G401 (cell line): ENCODE measurements around the gene YPEL1. TPM values are rescaled to one million over a fixed set of nuclear protein-coding genes. Genes with fewer than 3 reads are reported as not detected.
"Not testable (repeated sequence)": the region's sequence is repeated elsewhere in the genome, so short reads cannot be mapped to it uniquely, and the experiment has no call there.

ENCODE experiments used
- DNase-seq: peaks from one replicate; pipeline ENCODE4 v3.0.0-alpha.2; 2015; ENCODE audit warnings: low spot score
- in situ Hi-C: cut with HindIII; loops from 2 replicates; pipeline ENCODE4 v1.10.0; 2016; ENCODE audit warnings: low sequenced_read_pairs, mixed read lengths
- total RNA-seq: library from RNA; depleted of rRNA; stranded (reverse); fragments of >200 nt; shearing (Covaris generic); gene quantifications from 2 replicates; pipeline ENCODE4 v1.2.3, GENCODE V29; 2014

YPEL1 gene
- total RNA-seq, 1 experiment from 2014 or later, result 0.14 TPM

DNA sequence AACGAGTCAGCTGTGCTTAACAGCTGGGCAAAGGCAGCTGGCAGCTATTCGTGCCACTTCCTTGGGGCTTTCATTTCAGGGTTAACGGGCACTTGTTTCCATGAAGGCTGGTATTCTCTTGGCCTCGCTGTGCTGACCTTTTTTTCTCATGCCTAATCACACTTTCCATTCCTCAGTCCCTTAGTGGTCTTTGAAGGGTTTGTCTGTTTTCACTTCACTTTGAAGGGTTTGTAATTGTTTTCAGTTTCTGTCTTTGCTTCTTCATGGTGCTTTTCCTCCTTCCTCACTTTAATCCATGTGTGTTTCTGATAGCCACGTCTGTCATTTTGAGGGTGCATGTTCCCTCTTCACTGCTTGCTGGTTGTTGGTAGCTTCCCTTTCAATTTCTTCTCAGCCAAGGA lies 45.2 kb downstream of the YPEL1 start:
- in situ Hi-C loops, result no loop called here
- no peak for DNase-seq

DNA sequence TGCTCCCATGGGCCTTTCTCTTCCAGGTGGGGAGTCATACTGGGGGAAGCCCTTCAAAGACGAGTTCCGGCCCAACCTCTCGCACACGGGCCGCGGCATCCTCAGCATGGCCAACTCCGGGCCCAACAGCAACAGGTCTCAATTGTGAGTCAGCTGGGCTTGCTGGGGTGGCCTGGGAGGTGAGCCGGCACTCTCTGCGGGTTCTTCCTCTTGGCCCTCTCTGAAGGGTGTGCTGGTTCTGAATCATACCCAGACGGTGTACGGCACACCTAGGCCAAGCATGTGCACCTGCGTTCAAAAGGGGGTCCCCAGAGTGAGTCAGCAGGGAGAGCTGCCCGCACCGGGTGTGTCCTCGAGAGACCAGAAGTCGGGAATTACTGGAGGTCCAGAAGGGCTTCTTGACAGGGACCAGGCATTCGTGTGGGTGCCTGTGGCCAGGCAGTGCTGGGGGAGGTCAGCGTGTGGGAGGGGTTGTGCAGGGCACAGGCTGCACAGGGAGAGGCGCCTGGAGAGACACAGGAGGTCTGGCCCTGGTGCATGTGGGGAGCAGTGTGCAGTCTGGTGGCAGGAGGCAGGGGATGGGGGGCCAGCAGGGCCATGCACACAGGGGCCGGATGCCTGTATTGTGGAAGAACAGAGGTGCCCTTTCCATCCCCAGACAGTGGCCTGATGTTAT lies 46.8 kb downstream of the YPEL1 start:
- in situ Hi-C loops, result no loop called here
- DNase-seq, result no peak

DNA sequence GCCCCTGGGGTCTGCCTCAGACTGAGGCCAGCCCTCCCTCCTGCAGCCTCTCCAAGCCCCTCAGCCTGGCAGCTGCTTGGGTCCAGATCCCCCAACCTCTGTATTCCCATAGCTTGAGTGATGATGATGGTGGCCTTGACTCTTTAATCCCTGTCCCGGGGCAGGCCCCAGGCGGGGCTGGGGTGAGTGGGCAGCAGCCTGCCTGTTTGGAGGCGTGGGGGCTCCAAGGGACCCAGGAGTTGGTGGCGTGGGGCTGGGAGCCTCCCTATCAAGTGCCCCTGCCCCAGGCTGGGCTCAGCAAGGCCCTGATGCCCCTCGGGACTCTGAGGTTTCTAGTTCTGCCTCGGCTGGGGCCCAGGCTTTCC lies 47.3 kb downstream of the YPEL1 start:
- in situ Hi-C loops, result no loop called here

DNA sequence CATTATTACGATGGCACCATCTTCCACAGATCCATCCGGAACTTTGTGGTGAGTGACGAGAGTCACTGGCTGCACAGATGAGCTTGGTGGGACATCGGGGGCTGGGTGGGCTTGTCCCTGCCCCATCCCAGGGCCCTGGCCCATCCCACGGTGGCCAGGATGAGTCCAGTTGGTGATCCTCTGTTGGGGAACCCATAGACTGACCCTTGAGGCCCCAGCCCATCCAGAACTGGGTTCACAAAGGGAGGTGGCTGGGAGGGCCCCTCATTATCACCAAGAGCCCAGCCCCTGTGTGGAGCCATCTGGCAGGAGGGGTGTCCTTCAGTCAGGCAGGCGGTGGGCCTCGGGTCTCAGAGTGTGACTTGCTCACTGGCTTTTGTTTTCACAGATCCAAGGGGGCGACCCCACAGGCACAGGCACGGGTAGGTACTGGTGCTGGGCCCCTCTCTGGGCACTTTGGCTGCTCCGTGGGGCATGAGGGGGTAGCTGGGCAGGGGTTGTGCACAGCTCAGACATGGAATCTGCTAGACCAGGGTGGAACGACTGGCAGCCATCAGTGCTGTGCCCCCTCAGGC lies 47.8 kb downstream of the YPEL1 start:
- no peak for DNase-seq
- in situ Hi-C loops, result no loop called here

More for the DNA sequence above, 47.3 kb downstream of the YPEL1 start:
- no peak for DNase-seq

DNA sequence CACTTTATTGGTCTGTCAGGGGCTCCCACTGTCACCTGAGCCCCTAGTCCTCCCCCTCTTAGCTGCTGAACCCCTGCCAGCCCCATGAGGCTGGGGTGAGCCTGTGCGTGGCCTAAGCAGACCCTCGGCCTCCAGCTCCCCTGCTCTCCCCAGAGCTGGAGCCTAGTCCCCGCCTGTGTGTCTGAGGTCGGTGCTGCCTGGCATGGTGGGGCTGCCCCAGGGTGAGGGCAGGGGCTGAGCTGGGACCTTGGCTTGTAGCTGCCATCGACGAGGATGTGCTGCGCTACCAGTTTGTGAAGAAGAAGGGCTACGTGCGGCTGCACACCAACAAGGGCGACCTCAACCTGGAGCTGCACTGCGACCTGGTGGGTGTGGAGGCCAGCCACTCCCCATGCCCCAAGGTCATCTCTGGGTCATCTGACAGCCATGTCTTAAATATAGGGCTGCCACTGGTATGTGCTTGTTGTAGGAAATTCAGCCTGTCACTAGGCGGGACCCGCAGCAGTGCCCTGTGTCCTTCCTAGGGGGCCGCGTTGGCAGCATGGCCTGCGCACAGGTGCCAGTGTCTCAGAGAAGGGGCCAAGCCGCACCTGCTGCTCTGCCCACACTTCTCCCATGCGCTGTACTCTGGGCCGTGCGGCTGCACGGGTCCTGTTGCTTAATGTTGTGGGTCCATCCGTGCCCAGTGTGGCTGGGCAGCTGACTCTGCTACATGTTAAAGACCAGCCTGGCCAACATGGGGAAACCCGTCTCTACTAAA lies 48.8 kb downstream of the YPEL1 start:
- DNase-seq, result no peak
- in situ Hi-C loops, result no loop called here

DNA sequence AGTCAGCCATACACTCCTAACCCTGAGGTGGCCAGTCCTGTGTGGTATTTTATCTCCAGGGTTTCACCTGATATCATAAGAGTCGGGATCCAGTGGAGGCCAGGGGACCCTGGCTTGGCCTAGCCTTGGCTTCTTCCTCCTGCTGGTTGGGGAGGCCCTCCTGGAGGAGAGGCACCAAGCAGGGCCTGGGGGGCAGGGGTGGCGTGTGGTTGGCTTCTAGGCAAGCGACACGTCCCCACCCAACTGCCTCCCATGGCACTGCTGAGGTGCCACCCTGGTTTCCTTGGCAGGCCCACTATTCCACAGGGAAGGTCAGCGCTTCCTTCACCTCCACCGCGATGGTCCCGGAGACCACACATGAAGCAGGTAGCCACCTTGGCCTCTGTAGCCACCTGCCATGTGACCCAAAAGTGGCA lies 49.4 kb downstream of the YPEL1 start:
- no peak for DNase-seq
- in situ Hi-C loops, result no loop called here

DNA sequence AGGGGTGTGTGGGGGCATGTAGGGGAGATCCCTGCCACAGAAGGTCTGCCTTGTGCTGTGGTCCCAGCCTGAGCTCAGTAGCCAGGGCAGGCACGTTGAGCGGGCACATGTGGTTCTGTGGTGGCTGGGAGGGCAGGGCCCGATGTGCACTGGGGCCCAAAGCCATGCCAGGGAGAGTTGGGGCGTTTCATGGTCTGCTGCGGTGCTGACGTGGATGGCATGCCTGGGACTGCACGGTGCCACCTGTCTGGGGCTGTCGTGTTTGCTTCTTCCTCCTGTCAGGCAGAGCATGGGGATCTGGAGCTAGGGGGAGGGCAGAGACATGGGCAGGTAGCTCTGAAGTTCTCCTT lies 50.5 kb downstream of the YPEL1 start:
- no peak for DNase-seq
- in situ Hi-C loops, result no loop called here

DNA sequence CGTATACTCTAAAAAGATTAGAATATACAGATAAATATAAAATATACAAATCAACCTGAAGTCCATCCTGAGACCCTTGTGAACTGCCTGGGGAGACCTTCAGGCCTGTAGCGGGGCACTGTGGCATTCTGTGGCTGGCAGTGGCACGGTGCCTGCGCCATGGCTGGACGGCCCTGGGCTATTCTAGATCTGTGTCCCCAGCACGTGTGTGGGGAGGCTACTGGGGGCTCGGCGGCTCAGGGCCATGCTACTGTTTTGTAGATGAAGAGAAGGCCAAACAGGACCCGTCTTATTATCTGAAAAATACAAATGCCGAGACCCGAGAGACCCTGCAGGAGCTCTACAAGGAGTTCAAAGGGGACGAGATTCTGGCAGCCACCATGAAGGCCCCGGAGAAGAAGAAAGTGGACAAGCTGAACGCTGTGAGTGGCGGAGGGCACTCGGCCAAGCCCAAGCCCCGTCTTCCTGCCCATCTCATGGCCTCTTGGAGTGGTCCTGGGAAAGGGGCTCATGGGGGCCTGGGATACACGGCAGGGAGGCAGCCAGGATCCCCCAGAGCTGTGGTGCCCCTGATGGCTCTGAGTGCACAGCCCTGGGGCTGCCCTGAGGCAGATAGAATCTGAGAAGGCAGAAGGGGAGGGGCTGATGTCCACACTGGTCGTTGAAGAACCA lies 51.0 kb downstream of the YPEL1 start:
- in situ Hi-C loops, result no loop called here
- DNase-seq, result no peak

DNA sequence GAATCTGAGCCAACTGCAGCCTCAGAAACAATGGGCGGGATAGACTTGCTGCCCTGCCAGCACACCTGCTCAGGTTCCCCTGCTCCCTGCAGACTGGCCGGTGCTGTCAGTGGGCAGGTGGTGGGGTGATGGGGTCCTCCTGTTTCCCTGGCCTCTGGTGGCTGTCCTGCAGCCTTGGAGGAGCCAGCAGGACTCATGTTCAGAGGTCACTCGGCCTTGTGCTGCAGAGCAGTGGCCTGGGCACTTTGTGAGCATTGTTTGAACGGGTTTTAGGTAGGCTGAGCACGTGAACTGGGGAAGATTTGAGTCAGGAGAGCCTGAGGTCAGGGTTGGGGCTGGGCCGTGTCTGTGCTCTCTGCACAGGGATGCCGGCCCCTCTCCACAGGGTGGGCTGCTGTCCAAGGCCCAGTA lies 52.2 kb downstream of the YPEL1 start:
- in situ Hi-C loops, result no loop called here
- no peak for DNase-seq

DNA sequence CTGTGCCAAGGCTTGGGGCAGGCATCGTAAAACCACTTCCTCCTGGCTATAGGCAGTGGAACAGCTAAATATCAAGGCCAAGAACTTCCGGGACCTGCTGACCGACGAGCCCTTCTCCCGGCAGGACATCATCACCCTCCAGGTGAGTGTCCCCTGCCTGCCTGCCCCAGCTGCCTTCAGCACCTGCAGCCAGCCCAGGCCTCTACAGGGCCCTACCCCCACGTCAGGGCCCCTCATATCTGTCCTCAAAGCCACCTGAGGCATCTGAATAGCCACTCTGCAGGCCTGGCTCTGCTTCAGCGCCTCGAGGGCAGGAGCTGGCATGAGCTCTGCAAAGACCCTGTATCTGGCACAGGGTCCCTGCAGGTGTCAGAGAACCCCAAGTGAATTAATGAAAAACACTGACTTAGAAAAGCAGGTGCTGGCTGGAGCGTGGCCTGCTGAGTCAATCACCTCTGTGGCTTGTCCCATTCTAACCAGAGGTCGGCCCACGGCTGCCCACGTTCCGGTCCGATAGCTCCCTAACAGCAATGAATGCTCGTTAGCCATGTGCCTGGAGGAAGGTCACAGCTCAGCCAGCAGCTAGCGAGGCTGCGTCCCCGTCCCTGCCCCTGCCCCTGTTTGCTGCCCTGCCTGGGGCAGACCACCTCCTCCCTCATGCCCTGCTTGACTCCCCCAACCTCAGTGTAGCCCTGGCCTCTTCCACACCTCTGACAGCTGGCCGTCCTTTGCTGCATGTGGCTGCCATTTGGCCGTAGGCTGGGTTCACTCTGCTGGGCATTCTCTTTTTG lies 53.0 kb downstream of the YPEL1 start:
- in situ Hi-C loops, result no loop called here
- no peak for DNase-seq

DNA sequence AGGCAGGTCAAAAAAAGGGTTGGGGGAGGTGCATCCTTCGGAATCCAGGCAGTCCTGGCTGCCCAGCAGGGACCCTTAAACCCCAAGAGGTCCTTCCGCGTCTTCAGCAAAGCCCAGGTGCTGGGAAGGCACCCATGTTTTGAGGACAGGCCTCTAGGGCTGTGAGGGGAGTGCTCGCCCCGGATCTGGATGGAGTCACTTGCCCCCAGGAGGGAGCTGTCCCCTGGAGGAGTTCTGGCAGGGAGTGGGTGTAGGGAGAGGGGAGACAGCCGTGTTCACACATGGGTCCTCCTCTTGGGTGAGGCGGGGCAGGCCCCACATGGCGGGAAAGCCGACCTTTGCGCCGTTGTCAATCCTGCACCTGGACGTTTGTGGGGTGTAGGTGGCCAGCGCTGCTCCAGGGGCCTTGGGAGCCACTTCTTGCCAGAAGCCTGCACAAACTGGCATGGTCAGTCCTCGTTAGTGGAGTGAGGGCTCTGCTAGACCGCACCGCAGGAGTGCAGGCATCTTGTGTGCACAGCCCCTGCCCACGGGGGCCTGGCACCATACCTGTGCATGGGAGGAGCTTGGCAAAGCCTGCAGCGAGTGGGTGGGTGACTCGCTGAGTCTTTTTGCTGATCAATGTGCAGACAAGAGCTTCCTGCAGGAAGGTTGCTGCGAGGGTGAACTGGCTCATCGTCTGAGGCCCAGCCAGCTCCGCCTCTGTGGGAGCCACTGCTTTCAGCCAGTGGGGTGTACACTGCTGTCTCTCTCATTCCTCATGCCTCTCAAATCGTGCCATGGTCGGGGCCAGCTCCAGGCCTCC lies 53.8 kb downstream of the YPEL1 start:
- no peak for DNase-seq
- in situ Hi-C loops, result no loop called here

DNA sequence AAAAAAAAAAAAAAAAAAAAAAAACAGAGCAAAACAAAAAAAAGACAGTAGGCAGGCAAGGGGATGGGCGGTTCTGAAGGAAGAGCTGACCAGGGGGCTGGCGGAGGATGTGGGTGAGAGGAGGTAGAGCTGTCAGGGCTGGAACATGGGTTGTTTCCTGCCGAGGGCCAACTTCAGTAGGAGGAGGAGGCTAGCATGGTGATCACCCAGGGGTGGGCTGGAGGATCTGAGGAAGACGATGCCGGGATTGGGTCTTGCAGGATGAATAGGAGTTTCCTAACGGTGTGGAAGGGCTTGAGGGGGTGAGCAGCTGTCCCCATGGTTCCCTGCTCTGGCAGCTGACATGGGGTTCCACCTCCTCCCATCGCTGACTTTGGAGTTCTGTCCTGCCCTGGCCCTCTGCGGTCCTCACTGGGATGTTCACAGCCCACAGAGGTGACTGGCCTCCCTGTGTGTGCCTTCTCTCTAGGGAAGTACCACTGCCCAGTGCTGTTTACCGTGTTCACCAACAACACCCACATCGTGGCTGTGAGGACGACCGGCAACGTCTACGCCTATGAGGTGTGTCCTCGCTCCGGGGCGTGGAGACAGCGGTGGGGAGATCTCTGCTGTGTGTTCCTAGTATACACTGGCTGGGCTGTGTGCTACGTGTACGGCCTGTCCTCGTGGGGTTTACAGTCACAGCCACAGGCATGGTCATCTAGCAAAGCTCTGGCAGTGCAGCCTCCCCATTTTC lies 54.6 kb downstream of the YPEL1 start:
- DNase-seq, result no peak
- in situ Hi-C loops, result no loop called here

DNA sequence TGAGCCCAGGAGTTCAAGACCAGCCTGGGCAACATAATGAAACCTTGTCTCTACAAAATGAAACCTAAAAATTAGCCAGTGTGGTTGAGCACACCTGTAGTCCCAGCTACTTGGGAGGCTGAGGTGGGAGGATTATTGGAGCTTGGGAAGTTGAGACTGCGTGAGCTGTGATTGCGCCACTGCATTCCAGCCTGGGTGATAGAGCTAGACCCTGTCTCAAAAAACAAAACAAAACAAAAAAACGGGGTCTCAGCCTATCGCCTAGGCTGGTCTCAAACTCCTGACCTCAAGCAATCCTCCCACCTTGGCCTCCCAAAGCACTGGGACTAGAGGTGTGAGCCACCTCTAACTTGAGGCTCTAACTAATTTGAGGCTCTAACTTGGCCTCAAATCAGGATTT lies 56.2 kb downstream of the YPEL1 start:
- in situ Hi-C loops, result no loop called here
- no peak for DNase-seq

DNA sequence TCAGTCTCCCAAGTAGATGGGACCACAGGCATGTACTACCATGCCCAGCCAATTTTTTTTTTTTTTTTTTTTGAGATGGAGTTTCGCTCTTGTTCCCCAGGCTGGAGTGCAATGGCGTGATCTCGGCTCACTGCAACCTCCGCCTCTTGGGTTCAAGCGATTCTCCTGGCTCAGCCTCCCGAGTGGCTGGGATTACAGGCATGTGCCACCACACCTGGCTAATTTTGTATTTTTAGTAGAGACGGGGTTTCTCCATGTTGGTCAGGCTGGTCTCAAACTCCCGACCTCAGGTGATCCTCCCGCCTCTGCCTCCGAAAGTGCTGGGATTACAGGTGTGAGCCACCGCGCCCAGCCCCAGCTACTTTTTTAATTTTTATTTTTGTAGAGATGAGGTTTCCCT lies 56.8 kb downstream of the YPEL1 start:
- in situ Hi-C loops, DNase-seq: not testable (repeated sequence)

DNA sequence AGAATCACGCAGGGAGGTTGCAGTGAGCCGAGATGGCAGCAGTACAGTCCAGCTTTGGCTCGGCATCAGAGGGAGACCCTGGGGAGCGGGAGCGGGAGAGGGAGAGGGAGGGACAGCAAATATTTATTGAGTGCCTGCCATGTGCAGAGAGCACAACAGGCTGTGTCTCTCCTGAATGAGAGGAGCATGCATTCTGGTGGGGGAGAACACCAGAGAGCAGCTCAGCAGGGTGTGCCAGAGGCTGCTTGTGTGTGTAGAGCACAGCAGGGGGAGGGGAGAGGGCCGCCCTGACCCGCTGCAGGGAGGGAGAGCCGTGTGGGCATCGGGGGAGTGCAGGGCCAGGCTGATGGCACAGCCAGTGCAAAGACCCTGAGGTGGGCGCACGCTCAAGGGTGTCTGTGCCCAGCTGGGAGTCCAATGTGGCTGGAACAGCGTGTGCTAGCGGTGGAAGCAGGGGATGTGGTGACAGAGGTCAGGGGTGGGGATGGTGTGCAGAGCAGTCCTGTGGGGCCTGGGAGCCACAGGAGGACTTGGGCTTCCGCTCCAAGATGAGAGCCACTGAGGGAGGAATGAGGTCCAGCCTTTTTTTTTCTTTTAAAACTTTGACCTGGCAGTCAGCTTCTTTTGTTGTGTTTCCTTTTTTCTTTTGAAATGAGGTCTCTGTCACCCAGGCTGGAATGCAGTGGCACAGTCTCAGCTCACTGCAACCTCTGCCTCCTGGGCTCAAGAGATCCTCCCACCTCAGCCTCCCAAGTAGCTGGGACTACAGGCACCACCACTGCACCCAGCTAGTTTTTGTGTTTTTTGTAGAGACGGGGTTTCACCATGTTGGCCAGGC lies 57.8 kb downstream of the YPEL1 start:
- DNase-seq, result no peak
- in situ Hi-C loops, result no loop called here

DNA sequence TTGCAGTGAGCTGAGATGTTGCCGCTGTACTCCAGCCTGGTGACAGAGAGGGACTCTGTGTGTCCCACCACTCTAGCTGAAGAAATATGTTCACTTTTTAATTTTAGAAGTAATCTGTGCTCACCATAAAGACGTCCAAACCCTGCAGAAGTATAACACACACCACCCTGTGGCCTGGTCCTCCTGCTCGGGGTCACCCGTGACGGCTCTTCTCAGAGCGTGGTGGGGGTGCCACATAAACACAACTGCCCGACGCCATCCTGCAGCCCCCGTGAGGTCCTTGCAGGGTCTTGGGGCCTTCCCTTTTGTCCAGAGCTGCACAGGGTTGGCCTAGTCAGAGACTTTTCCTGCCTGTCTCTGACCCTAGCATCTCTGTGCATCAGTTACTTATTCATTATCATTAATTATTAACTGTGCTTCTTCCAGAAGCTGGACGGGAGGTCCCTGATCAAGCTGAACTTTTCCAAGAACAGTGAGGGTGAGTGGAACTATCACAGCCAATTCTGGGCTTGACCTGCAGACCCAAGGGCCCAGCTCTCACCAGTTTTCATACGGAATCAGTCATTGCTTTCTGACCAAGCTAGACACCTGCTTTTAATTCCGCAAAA lies 60.9 kb downstream of the YPEL1 start:
- no peak for DNase-seq
- in situ Hi-C loops, result no loop called here
